Lung (tissue), 12 donors: ENCODE measurements around the gene ABHD12. TPM values are rescaled to one million over a fixed set of nuclear protein-coding genes. Genes with fewer than 3 reads are reported as not detected.

Experiments
- ATAC-seq: fragments of 200-7000 bp; cut with Tn5 transposase; one replicate; pipeline ENCODE4 v1.9.1; 2020; ENCODE audit warnings: moderate number of reproducible peaks; ENCODE audit not compliant: insufficient read depth, low FRiP score
- DNase-seq, 3 donors: peaks; one replicate each; pipeline ENCODE4 v3.0.0-alpha.2; 2013 to 2017
- H3K27ac ChIP-seq, 2 donors: one replicate each; pipeline ENCODE4 v1.5.1; 2013; ENCODE audit warnings: mild to moderate bottlenecking in 2 of 2, moderate library complexity in 2 of 2, control low read depth in 1 of 2, inconsistent platforms in 1 of 2, low read depth in 1 of 2, low read length in 1 of 2
- H3K27me3 ChIP-seq, 3 donors: one replicate each; pipeline ENCODE4 v1.5.1; 2013; ENCODE audit warnings: low read length in 2 of 3; ENCODE audit not compliant: control insufficient read depth in 3 of 3, insufficient read depth in 3 of 3
- H3K36me3 ChIP-seq, 4 donors: one replicate each; pipeline ENCODE4 v1.5.1; 2013; ENCODE audit warnings: low read length in 4 of 4, mild to moderate bottlenecking in 1 of 4, moderate library complexity in 1 of 4; ENCODE audit not compliant: control insufficient read depth in 4 of 4, insufficient read depth in 4 of 4
- H3K4me1 ChIP-seq, 5 donors: one replicate each; pipeline ENCODE4 v1.5.1; 2013; ENCODE audit warnings: low read length in 5 of 5, mild to moderate bottlenecking in 2 of 5, moderate library complexity in 1 of 5; ENCODE audit not compliant: control insufficient read depth in 5 of 5, insufficient read depth in 5 of 5
- H3K4me3 ChIP-seq: one replicate; pipeline ENCODE4 v1.5.1; 2013; ENCODE audit warnings: mild to moderate bottlenecking, control low read depth, moderate library complexity
- H3K9ac ChIP-seq, 2 donors: one replicate each; pipeline ENCODE4 v1.5.1; 2013; ENCODE audit warnings: low read length in 2 of 2, control low read depth in 1 of 2; ENCODE audit not compliant: insufficient read depth in 1 of 2
- H3K9me3 ChIP-seq, 4 donors: one replicate each; pipeline ENCODE4 v1.5.1; 2013; ENCODE audit warnings: low read length in 3 of 4, mild to moderate bottlenecking in 1 of 4, moderate library complexity in 1 of 4; ENCODE audit not compliant: control insufficient read depth in 4 of 4, insufficient read depth in 3 of 4
- CTCF ChIP-seq: IDR thresholded peaks from 2 replicates; pipeline ENCODE4 v1.5.1; 2012; ENCODE audit warnings: mild to moderate bottlenecking; ENCODE audit errors: control extremely low read depth, extremely low read depth
- WGBS, 2 donors: extraction: QIAGEN DNeasy Blood & Tissue Kit; methylation state at CpG; one replicate each; pipeline ENCODE4 v1.1.7; 2013; 5-methylcytosine and 5-hydroxymethylcytosine counted together
- polyA plus RNA-seq, 2 donors: library from polyadenylated mRNA; stranded (reverse); fragments of 200-250 nt; gene quantifications; one replicate each; pipeline ENCODE4 v1.2.1, GENCODE V29; 2013
- total RNA-seq, 2 donors: library from RNA; depleted of rRNA in 1 of 2; stranded (reverse); fragments of >200 nt in 1 of 2; gene quantifications; one replicate each; pipeline ENCODE4 v1.2.1, GENCODE V29; 2014 to 2021
- donor health status: control.
- donor health status: control.
- donor health status: Bipolar disorder and iron deficiency.
- donor health status: healthy.
- donor health status: DM: yes; HTN: yes; CAD: no.

The ABHD12 gene
- total and polyA plus RNA-seq, 4 donors, result 34.3 to 58.1 (median 44.6) TPM

DNA sequence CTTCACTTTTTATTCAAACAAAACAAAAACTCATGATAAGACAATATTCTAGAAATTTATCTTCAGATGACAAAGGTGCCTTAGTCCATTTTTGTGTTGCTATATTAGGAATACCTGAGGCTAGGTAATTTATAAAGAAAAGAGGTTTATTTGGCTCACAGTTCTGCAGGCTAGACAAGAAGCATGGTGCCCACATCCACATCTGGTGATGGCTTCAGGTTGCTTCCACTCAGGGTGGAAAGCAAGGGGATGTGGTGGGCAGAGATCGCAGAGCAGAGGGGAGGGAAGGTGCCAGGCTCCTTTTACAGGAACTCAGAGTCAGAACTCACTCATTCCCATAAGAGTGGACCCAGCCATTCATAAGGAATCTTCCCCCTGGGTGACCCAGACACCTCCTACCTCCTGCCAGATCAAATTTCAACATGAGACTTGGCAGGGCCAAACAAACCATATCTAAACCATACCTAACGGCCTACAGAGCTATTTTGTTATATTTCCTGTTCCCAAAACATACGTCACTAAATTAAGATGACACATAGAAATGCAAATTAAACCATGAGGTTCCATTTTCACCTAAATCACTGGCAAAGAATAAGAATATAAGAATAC is 26.4 kb downstream of the ABHD12 start:
- Histone ChIP-seq H3K4me1 (peaks cover 0 to 6% (median 0%) of the 10 kb centered on the region in 5 donors), H3K9me3 (no peaks in the 10 kb centered on the region), H3K27me3 (no peaks in the 10 kb centered on the region), H3K9ac (no peak overlapping the region), H3K36me3 (no peaks in the 10 kb centered on the region), H3K27ac (no peak overlapping the region), H3K4me3 (no peak overlapping the region)
- no peak for TF ChIP-seq CTCF
- 57 to 79% methylated on average over 3 of the region's 3 CpGs for WGBS, 2 donors
- no peak for ATAC-seq
- no peak for DNase-seq

DNA sequence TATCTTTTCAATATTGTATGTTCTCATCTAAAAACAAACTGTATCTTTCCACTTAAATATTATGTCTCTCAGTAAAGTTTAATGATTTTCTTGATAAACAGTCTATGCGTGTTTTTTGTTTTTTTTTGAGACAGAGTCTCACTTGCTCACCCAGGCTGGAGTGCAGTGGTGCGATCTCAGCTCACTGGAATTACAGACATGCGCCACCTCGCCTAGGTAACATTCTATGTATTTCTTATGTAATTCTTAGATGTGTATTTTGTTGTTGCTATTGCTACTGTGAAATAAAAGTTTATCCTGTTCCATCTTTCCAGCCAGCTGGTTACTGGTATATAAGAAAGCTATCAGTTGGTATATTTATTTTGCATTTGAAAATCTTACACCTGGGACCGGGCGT is 29.4 kb downstream of the ABHD12 start:
- Histone ChIP-seq H3K4me3 (no peak overlapping the region), H3K4me1 (peaks cover 0 to 12% (median 0%) of the 10 kb centered on the region in 5 donors), H3K27ac (no peak overlapping the region), H3K9me3 (no peaks in the 10 kb centered on the region), H3K27me3 (no peaks in the 10 kb centered on the region), H3K36me3 (no peaks in the 10 kb centered on the region), H3K9ac (no peak overlapping the region)
- no peak for TF ChIP-seq CTCF
- DNase-seq (no peak), ATAC-seq (no peak)
- WGBS, 2 donors, result 88 to 91% methylated on average over 6 of the region's 6 CpGs

GRCh38 chr20:25360631-25361286 is 29.9 kb downstream of the ABHD12 start:
- DNase-seq, result peak; percentile 25 to 61 (median 40)
- H3K9me3 ChIP-seq, result no peaks in the 10 kb centered on the region
- no peak overlapping the region for H3K4me3 ChIP-seq
- ATAC-seq, result no peak
- WGBS, 2 donors, result 36 to 61% methylated on average over 10 of the region's 10 CpGs
- no peak for TF ChIP-seq CTCF
- peak overlapping the region in 1 of 2 donors; percentile 21 for H3K27ac ChIP-seq
- peaks cover 0 to 14% (median 0%) of the 10 kb centered on the region in 5 donors for H3K4me1 ChIP-seq
- no peak overlapping the region for H3K9ac ChIP-seq
- H3K36me3 ChIP-seq, result no peaks in the 10 kb centered on the region
- no peaks in the 10 kb centered on the region for H3K27me3 ChIP-seq
